ENCODE data around the gene HCN1. TPM values are rescaled to one million over a fixed set of nuclear protein-coding genes. Genes with fewer than 3 reads are reported as not detected.

The HCN1 gene
- total and polyA plus RNA-seq, 7 donors: under 0.01 to 0.71 (median 0.15) TPM; not detected in 1

DNA sequence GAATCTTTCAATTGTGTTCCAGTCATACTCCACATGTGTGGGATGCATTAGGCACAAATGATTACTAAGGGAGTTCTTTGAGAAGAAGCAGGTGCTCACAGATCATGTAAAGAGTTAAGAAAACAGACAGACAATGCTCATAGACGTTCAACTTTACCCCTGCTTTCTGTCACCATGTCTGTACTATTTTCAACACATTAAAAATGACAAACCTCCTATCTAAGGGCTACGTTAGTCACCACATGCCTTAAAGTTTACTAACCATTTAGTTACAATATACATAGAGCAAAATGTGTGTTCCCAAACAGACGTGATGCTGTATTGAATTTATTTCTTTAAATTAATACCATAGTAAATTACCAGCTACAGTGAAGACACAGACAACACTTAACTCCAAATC, 435.9 kb downstream of the HCN1 start:
- H3K4me3 ChIP-seq: no peak overlapping the region
- no peaks in the 10 kb centered on the region for H3K4me1 ChIP-seq
- no peaks in the 10 kb centered on the region for H3K27me3 ChIP-seq
- intact Hi-C loops (cut with DNase I): no loop called here
- DNase-seq: no peak
- no peak overlapping the region for H3K27ac ChIP-seq
- no peaks in the 10 kb centered on the region for H3K36me3 ChIP-seq
- WGBS, 2 donors: 53 to 60% methylated on average over 3 of the region's 3 CpGs
- TF ChIP-seq CTCF (IDR thresholded peaks at IDR 0.05) (no peak), POLR2AphosphoS5 (IDR thresholded peaks at IDR 0.05) (no peak), EP300 (IDR thresholded peaks at IDR 0.05) (no peak), POLR2A (IDR thresholded peaks at IDR 0.05) (no peak)
- no peaks in the 10 kb centered on the region for H3K9me3 ChIP-seq

- 6 to 38% methylated on average over 1 of the region's 1 CpG for WGBS, 2 donors
- intact Hi-C loops (cut with DNase I): no loop called here
- H3K4me1 ChIP-seq: no peaks in the 10 kb centered on the region
- no peaks in the 10 kb centered on the region for H3K27me3 ChIP-seq
- no peak for DNase-seq
- TF ChIP-seq CTCF (IDR thresholded peaks at IDR 0.05) (no peak), POLR2AphosphoS5 (IDR thresholded peaks at IDR 0.05) (no peak), EP300 (IDR thresholded peaks at IDR 0.05) (no peak)
- H3K27ac ChIP-seq: no peak overlapping the region
- H3K9me3 ChIP-seq: no peaks in the 10 kb centered on the region
- no peaks in the 10 kb centered on the region for H3K36me3 ChIP-seq
- no peak overlapping the region for H3K4me3 ChIP-seq
These were observed 443.2 kb downstream of the HCN1 start for GRCh38 chr5:45252978-45253377.

DNA sequence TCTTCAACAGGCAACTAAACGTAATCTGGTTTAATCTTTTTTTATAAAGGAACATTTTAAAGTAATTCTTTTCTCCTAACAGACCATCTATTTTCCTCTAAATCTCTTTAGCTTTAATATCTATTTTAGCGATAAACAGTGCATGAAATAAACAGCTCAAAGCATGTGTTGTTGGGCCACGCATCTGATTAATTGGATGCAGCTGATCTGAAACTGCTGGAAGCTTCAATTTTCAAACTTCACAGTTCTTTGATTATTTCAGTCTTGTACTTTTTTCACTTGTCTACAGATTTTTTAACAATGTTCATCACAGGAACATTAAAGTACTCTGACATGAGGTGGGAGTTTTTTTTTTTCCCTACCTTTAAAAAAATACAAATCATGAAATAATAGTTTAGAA, 443.6 kb downstream of the HCN1 start:
- Histone ChIP-seq H3K4me3 (no peak overlapping the region), H3K27ac (no peak overlapping the region), H3K36me3 (no peaks in the 10 kb centered on the region), H3K9me3 (no peaks in the 10 kb centered on the region), H3K27me3 (no peaks in the 10 kb centered on the region), H3K4me1 (no peaks in the 10 kb centered on the region)
- DNase-seq: no peak
- intact Hi-C loops (cut with DNase I): no loop called here
- 82 to 88% methylated on average over 3 of the region's 3 CpGs for WGBS, 2 donors
- TF ChIP-seq POLR2A (IDR thresholded peaks at IDR 0.05): no peak
- no peak for TF ChIP-seq CTCF (IDR thresholded peaks at IDR 0.05)
- TF ChIP-seq POLR2AphosphoS5 (IDR thresholded peaks at IDR 0.05): no peak
- TF ChIP-seq EP300 (IDR thresholded peaks at IDR 0.05): no peak

GRCh38 chr5:45225571-45226031, 470.6 kb downstream of the HCN1 start:
- 97 to 98% methylated on average over 25 of the region's 25 CpGs for WGBS, 2 donors
- no peak overlapping the region for H3K4me3 ChIP-seq
- no peak overlapping the region for H3K27ac ChIP-seq
- no peaks in the 10 kb centered on the region for H3K27me3 ChIP-seq
- intact Hi-C loops (cut with DNase I): no loop called here
- TF ChIP-seq POLR2A (IDR thresholded peaks at IDR 0.05): no peak
- TF ChIP-seq POLR2AphosphoS5 (IDR thresholded peaks at IDR 0.05): no peak
- no peak for TF ChIP-seq CTCF (IDR thresholded peaks at IDR 0.05)
- no peak for TF ChIP-seq EP300 (IDR thresholded peaks at IDR 0.05)
- DNase-seq: no peak
- H3K9me3 ChIP-seq: peaks cover 0 to 2% (median 0%) of the 10 kb centered on the region in 4 donors
- H3K4me1 ChIP-seq: no peaks in the 10 kb centered on the region
- no peaks in the 10 kb centered on the region for H3K36me3 ChIP-seq

- Histone ChIP-seq H3K4me1 (no peaks in the 10 kb centered on the region), H3K9me3 (no peaks in the 10 kb centered on the region), H3K4me3 (no peak overlapping the region), H3K27me3 (no peaks in the 10 kb centered on the region), H3K27ac (no peak overlapping the region), H3K36me3 (no peaks in the 10 kb centered on the region)
- DNase-seq: no peak
- no peak for TF ChIP-seq POLR2AphosphoS5 (IDR thresholded peaks at IDR 0.05)
- TF ChIP-seq POLR2A (IDR thresholded peaks at IDR 0.05): no peak
- TF ChIP-seq CTCF (IDR thresholded peaks at IDR 0.05): no peak
- TF ChIP-seq EP300 (IDR thresholded peaks at IDR 0.05): no peak
- intact Hi-C loops (cut with DNase I): no loop called here
- 84 to 89% methylated on average over 4 of the region's 4 CpGs for WGBS, 2 donors
These were observed 490.7 kb downstream of the HCN1 start for GRCh38 chr5:45205403-45205961.

Data from sigmoid colon (tissue), 7 donors.